NB4 (cell line): ENCODE results near the gene PPP1R37.

Experiments
- DNase-seq: peaks from one replicate; pipeline ENCODE4 v3.0.0; 2010; ENCODE audit warnings: low read depth
- H3K4me3 ChIP-seq: one replicate; pipeline ENCODE4 v1.5.1; 2011; ENCODE audit warnings: mild to moderate bottlenecking, low read depth, low read length, moderate library complexity
- CTCF ChIP-seq: IDR thresholded peaks from one replicate; pipeline ENCODE4 v1.5.1; 2012; ENCODE audit warnings: low read depth, low read length
- MAX ChIP-seq: IDR thresholded peaks from 2 replicates; pipeline ENCODE4 v1.6.1; 2011; ENCODE audit warnings: low read depth, low read length
- MYC ChIP-seq: IDR thresholded peaks from 2 replicates; pipeline ENCODE4 v1.6.1; 2011; ENCODE audit warnings: low read depth, low read length
- POLR2A ChIP-seq: IDR thresholded peaks from 2 replicates; pipeline ENCODE4 v1.6.1; 2011; ENCODE audit warnings: mild to moderate bottlenecking; ENCODE audit not compliant: insufficient read length; ENCODE audit errors: extremely low read depth

PPP1R37 gene

GRCh38 chr19:45050036-45050435, 42.9 kb upstream of the PPP1R37 start:
- no peak overlapping the region for H3K4me3 ChIP-seq
- no peak for DNase-seq
- no peak for TF ChIP-seq POLR2A
- TF ChIP-seq MAX = no peak

GRCh38 chr19:45051929-45052579, 40.9 kb upstream of the PPP1R37 start:
- H3K4me3 ChIP-seq = no peak overlapping the region
- DNase-seq = no peak
- no peak for TF ChIP-seq MAX
- no peak for TF ChIP-seq MYC
- TF ChIP-seq POLR2A = no peak
- TF ChIP-seq CTCF = no peak

GRCh38 chr19:45056831-45057230, 36.1 kb upstream of the PPP1R37 start:
- no peak overlapping the region for H3K4me3 ChIP-seq
- TF ChIP-seq MYC (no peak), MAX (no peak), CTCF (no peak), POLR2A (no peak)
- no peak for DNase-seq

GRCh38 chr19:45057444-45057843, 35.5 kb upstream of the PPP1R37 start:
- no peak overlapping the region for H3K4me3 ChIP-seq
- DNase-seq = no peak
- no peak for TF ChIP-seq MYC
- TF ChIP-seq POLR2A = no peak
- no peak for TF ChIP-seq CTCF
- no peak for TF ChIP-seq MAX

GRCh38 chr19:45058622-45059159, 34.3 kb upstream of the PPP1R37 start:
- H3K4me3 ChIP-seq = no peak overlapping the region
- DNase-seq = no peak
- no peak for TF ChIP-seq MAX
- no peak for TF ChIP-seq MYC
- TF ChIP-seq POLR2A = no peak
- no peak for TF ChIP-seq CTCF

GRCh38 chr19:45059258-45059965, 33.6 kb upstream of the PPP1R37 start:
- DNase-seq = peak; percentile 75
- H3K4me3 ChIP-seq = no peak overlapping the region
- TF ChIP-seq CTCF (peak; percentile 59), POLR2A (no peak)
